NCI-H1105 (cell line): ENCODE measurements around the gene TNFRSF4.

Experiments used
- DNase-seq: peaks from one replicate; lab custom pipeline; 2025; lab: John Stamatoyannopoulos, UW

The TNFRSF4 gene

DNA sequence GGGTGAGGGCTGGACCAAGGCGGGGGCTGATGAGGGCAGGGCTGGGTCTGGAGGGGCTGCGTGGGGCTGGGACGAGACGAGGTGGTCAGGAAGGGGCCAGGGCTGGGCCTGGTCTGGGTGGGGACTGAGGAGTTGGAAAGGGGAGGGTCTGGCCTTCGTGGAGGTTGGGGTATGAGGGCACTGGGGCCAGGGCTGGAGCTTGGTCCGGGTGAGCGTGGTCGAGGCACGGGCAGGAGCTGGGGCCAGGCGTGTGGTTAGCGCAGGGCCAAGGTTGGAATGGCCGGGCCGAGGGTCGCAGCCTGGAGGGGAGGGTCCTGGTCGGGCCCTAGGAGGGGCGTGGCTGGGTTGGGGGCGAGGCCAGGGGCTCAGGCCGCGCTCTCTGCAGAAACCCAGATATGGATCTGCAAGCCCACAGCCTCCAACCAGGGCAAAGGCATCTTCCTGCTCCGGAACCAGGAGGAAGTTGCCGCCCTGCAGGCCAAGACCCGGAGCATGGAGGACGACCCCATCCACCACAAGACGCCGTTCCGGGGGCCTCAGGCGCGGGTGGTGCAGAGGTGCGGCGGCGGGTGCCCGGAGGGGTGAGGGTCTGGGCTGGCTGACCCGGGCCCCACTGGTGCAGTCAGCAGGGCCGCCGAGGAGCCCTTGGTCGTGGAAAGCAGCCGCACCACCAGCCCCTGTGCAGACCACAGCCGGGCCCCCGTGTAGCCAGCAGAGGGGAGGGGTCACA, 31.3 kb downstream of the TNFRSF4 start:
- DNase-seq: no peak

DNA sequence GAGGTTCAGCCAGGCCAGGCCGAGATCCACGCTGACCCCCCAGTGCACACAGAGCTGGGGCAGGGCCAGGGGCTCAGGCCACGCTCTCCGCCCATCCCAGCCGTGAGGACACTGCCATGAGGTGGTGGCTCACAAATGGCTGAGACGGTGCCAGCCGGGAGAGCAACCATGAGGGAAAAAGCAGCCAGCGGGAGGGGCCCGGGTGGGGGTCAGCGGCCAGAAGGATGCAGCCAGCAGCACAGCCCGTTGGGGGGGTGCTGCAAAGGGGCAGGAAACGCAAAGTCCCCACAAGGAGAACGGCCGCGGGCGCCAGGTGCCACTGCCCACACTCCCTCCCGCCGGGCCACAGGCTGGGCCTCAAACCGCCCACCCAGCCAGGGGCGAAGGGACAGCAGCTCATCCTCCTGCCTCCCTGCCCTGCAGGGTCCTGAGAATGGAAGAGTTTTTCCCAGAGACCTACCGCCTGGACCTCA, 32.0 kb downstream of the TNFRSF4 start:
- DNase-seq: no peak

GRCh38 chr1:1181129-1181937, 32.6 kb downstream of the TNFRSF4 start:
- no peak for DNase-seq

DNA sequence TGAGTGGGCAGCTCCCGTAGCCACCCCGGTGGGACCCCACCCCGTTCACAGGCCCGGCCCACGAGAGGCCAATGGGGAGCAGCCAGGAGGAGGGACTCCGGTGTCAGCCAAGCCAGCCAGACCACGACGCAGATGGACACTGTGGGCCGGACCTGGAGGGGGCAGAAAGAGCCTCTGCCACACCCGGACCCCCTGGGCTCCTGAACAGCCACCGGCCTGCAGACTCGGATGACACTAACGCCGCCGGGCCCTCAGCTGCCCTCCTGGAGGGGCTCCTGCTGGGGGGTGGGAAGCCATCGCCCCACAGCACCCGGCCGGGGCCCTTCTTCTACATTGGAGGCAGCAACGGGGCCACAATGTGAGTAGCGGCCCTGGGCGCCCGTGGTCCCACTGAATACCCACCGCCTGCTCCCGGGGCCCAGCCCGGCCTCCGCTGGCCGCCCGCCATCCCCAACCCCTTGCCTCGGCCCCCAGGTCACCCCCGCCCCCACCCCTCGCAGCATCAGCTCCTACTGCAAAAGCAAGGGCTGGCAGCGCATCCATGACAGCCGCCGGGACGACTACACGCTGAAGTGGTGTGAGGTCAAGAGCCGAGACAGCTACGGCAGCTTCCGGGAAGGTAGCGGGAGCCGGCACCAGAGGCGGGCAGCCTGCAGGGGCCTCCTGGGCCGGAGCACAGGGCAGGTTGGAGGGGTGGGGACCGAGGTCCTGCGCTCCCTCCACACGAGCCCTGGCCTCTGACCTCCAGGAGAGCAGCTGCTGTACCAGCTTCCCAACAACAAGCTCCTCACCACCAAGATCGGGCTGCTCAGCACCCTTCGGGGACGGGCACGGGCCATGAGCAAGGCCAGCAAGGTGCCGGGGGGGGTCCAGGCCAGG, 33.7 kb downstream of the TNFRSF4 start:
- DNase-seq: no peak

DNA sequence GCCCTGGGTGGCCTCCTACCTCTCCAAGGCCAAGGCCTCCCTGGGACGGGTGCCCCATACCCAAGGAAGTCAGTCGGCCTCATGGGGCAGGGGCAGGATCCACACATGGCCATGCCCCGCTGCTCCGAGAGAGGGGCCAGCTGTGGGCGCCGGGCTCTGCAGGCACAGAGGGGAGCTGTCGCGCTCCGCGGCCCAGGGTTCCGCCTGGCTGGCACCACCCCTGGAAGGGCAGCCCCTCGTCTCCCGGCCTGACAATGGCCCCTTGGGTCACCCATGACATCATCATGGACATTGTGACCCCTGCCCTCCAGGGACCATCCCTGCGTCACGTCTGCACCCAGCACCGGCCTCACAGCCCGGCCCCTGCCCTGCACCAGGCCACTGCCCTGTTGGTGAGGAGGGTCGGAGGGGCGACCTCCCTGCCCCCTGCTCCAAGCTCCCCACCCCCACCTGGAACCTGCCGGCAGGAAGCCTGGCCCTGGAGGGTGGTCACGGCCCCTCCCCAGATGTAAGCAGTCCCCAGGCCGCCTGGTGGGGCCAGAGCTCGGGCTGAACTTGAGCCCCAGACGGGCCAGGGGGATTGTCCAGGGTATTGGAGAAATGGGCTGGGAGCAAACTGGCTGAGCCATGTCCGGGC, 34.5 kb downstream of the TNFRSF4 start:
- no peak for DNase-seq

DNA sequence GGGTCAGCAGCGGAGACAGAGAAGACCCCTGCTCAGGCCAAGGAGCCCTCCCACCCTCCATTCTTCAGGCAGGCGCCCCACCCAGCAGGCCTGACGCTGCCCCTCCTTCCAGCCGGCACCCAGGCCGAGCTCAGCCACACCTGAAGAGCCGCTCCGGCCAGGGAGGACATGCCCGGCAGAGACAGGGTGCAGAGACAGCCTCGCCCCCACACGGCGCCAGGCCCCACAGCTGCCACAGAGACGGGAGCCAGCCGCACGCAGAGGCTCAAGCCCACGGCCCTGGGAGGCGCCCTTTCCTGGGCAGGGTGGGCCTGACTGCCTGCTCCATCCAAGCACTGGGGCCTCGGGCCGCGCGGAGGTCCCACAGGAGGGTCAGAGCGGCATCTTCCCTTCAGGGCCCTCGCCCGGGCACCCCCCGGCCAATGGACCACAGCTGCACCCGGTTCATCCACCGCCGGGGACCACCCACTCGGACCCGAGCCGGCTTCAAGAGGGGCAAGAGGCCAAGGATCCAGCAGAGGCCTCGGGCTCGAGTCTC, 35.1 kb downstream of the TNFRSF4 start:
- DNase-seq: no peak

DNA sequence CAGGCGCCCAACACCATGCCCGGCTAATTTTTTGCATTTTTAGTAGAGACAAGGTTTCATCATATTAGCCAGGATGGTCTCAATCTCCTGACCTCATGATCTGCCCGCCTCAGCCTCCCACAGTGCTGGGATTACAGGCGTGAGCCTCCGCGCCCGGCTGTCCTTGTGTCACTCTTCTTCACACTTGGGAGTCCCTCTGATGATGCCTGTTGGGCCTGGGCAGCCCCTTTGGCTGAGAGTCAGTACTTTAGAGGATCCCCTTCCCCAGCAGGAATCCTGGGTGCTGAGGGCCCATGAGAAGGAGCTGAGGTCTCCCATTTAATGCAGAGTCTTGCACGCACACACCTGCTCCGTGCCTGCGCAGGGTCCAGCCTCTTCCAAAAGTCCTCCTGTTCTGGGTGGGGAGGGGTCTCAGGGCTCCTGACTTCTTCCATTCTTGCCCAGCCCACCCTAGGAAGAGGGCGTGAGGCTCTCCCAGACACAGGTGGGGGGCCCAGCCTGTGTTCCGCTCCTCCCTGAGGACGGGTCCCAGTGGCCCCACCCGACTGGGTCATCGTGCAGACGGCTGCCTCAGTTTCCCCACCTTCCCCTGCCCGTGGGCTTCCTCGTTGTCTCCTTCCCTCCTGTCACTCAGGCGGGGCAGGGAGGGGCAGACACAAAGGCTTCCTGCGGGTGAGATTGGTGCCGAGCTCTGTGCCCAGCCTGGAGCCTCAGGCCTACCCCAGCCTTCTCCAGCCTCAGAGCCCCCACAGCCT, 36.3 kb downstream of the TNFRSF4 start:
- no peak for DNase-seq

DNA sequence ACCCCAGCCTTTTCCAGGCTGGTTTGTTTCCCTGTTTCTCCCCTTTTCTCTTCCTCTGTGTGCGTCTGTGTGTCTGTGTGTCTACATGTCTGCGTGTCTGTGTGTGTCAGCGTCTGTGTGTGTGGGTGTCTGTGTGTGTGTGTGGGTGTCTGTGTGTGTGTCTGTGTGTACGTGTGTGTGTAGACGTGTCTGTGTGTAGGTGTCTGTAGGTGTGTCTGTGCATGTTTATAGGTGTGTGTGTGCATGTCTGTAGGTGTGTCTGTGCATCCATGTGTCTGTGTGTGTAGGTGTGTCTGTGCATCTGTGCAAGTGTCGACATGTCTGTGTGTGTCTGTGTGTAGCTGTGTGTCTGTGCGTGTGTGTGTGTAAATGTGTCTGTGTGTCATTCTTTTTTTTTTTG, 37.0 kb downstream of the TNFRSF4 start:
- DNase-seq: no peak

- DNase-seq: peak; percentile 51
Measured at GRCh38 chr1:1176063-1176761, 37.7 kb downstream of the TNFRSF4 start.

- DNase-seq: peak; percentile 79
Measured at GRCh38 chr1:1175221-1176062, 38.5 kb downstream of the TNFRSF4 start.

DNA sequence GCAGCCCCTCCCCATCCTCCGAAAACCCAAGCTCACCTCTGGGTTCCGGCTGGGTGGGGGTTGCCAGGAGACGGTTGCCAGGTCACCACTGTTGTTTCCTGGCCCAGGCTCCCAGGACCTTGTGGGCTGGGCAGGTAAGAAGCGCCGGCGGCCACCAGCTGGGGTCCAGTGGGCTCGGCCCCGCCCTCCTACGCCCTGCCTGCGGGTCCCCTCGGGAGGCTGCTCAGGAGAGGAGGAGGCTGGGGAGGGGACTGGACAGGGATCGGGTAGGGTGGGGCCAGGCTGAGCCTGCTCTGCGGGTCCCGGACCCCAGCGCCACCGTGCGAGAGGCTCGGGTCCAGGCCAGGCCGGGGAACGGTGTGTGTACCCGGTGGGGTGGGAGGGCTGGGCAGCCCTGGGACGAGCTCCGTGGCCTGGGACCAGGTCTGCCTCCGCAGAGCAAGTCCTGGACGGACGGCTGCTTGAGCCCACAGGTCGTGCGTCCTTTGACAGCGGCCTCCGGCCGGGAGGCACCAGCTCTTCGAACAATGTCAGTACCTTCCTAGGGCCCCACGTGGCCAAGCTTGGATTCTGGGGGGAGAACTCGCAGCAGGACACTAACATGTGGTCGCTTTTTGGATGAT, 40.0 kb downstream of the TNFRSF4 start, which contains the start of gene TTLL10:
TSS of gene TTLL10 (plus strand) at position 88 of the 623 bp plus-strand sequence. CDS start 5,336 bp downstream, outside the sequence.
- DNase-seq: no peak

DNA sequence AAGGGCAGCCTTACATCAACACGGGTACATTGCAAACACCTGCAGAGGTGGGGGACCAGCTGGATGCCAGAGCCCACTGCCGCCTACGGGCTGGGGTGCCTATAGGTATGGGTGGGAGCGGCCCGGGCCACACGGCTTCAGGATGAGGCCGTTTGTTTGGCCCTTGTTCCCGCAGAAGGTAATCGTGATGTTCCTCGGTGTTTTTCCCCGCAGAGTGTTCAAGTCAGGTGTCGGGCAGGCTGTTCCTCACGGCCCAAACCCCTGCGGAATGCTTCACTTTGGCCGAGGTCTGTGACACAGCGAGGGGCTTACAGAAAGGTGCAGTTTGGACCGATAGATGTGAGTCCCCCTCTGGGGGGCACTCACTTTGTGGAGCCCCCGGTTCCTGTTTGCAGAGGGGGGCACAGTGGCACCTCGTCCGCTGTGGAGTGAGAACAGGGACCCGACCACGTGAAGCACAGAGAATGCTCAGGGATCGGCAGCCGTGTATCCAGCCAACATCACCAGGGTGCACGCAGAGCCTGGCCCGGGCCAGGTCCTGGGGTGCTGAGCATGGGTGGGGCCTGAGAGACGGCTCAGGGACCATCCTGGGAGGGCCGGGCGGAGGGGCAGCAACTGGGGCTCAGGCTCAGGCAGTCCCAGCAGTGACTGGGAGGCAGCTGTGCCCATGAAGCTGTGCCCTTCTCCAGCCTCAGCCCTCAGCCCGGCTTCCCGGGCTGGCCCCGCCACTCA, 40.7 kb downstream of the TNFRSF4 start:
- no peak for DNase-seq

GRCh38 chr1:1171546-1172340, 42.2 kb downstream of the TNFRSF4 start:
- no peak for DNase-seq

GRCh38 chr1:1171161-1171545, 42.8 kb downstream of the TNFRSF4 start:
- DNase-seq: no peak

DNA sequence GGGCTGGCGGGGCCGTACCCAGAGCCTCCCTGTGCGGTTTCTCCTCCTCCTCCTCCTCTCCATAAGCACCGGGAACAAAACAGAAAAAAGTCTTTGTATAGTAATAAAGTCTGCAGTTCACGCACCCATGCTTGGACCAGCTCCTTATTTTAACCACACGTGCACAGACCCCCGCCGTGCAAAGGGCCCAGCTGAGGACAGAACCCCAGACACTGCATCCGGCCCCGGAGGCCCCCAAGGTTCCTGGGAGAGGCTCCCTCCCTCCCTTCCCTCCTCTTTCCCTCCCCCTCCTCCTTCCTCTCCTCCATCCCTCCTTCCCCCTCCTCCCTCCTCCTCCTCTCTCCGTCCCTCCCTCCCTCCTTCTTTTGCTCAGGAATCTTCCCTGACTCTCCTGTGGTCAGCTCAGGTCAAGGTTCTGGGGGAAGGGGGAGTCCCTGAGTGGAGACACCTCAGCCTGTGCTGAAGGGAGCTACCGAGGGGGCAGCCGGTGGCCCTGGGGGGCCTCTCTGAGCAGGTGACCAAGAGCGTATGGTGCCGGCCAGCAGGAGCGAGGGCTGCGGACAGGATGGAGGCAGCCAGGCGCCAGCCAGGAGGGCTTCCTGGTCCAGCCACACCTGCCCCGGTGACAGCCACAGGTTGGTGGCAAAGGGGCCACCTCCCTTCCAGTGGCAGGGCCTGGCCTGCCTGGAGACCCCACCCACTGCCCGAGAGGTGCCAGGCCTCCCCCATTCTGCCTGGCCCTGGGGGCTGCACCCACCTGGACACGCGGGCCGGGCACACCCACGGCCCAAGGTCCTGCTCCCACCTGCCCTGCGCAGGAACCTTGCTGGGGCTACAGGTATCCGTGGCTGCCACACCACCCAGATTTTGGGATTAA, 43.5 kb downstream of the TNFRSF4 start:
- DNase-seq: no peak
